ENCODE measurements around the gene MLNR.

MLNR gene

DNA sequence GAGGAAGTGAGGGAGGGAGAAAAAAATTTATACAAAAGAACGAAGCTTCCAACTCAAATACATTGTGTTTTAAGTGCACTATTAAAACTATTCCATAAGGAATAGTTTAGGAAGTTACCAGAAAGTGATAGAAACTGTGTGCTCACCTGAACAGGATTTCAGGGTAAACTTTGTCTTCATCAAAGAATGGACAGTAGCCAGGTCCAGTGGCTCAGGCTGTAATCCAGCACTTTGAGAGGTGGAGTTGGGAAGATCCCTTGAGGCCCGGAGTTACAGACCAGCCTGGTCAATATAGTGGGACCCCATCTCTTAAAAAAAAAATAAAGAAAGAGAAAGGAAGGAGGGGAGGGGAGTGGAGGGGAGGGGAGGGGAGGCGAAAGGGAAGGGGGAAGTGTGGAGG is 14.6 kb downstream of the MLNR start:
- DNase-seq: no peak

- DNase-seq: no peak
These were observed 15.8 kb downstream of the MLNR start for GRCh38 chr13:49235856-49236431.

DNA sequence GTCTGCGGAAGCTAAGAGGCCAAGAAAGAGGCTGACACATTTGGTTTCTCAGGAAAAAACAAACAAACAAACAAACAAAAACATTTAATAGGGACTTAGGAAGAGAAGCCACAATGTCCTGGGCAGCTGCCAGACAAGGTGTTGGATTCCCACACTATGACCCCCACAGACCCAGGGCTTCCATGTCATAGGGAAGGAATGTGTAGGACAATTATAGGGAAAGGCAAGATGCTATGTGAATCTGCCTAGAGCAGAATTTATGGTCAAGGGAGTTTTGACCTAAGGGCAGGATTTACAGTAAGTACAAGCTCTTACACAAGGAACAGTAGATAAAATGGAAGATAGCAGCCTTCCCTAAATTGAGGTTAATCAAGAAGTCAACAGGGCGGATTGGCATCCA is 18.5 kb downstream of the MLNR start:
- no peak for DNase-seq

- DNase-seq: no peak
These were observed 19.9 kb downstream of the MLNR start for GRCh38 chr13:49240017-49240416.

DNA sequence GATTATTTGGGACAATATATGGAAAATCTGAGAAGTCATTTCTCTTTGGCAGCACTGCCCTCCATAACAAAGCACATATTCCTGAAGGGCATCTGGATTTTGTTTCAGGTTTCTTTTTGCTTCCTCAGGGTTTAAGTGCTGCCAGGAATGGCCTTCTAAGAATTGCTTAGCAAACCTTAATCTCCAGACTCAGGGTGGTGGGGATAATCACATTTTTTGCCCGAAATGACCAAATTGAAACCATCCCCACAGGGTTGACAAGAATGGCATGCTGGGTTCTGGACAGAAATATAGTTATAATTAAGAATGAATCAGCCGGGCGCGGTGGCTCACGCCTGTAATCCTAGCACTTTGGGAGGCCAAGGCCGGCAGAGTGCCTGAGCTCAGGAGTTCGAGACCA is 21.2 kb downstream of the MLNR start:
- DNase-seq: no peak

- DNase-seq: no peak
These were observed 25.0 kb downstream of the MLNR start for GRCh38 chr13:49245101-49245500.

- DNase-seq: no peak
These were observed 26.9 kb downstream of the MLNR start for GRCh38 chr13:49246850-49247642.

DNA sequence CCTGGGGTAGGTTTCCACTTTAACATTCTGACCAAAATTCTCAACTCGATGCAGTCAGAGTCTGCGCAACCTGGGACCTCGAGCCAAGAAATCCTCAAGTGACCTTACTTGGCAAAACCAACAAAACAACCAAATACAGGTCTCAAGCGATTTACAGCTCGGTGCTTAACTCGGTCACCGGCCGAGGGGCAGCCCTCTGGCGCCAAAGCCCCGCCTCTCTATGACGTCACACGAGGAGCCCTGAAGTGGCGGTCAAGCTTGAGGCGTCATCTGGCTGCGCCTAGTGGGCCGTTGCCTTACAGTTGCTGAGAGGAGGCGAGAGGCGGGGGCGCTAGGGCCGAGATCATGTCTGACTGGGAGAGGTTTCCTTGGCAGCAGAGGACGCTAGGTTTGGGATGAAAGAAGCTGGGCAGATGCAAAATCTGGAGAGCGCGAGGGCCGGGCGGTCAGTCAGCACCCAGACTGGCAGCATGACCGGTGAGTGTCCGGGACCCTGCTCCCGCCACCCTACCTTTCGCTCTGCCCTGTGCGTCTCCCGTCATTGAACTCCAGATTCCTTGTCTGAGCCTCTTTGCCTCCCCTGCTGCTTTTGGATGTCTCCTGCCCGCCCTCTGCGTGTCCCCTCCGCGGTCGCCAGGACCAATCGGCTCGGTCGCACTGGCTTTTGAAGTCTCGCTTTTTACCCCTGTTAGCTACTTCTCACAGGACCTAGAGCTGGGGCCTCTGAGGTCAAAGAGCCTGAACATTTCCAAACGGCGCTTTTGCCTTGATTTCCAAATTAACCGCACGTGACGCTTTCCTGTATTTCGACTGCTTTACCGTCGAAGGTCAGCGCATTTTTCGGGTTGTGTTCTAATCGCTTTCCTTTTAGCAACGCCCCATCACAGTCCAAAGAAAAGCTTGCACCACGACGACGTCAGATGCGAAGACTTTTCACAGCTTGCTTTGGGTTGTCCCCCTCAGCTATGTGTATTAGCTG is 27.8 kb downstream of the MLNR start, which contains the start of gene CDADC1:
Gene CDADC1, plus strand, starts transcription at position 283 of the 979 bp plus-strand sequence. Its CDS starts 113 bp downstream, at position 396.
- peak; percentile 35 to 60 (median 54) for DNase-seq

- DNase-seq: no peak
These were observed 28.5 kb downstream of the MLNR start for GRCh38 chr13:49248622-49249002.

- DNase-seq: no peak
These were observed 31.2 kb downstream of the MLNR start for GRCh38 chr13:49251326-49251725.

DNA sequence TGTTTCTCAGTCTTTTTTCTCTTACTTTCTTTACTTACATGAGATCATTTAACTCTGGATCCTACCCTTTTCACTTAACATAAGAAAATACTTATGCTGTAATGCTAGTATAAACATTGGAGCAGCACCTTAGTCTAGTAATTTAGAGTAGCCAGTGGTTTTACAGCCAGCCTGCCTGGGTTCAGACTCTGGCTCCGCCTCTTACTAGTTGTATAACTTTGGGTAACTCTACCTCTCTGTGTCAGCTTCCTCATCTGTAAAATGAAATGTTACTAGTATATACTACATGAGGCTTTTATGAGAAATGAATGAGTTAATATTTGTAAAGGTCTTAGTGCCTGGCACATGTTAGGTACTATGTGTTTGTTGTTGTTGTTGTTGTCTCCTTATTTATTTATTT is 33.2 kb downstream of the MLNR start:
- no peak for DNase-seq

DNA sequence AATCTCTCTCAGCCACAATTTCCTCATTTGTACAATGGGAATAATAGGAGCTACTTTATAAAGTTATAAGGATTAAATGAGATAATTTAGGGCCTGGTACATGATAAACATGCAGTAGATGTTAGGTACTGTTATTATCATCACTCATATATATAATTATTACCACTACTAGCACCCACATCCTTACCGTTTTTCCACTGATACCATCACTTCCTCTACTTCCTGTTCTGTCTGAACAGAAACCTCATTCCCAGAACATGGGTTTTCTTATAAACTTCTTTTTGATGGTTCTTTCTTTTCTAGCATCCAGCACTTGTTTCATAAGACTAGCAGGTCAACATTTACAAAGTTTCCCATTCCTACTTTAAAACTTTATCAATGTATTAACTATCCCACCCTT is 33.9 kb downstream of the MLNR start:
- no peak for DNase-seq

DNA sequence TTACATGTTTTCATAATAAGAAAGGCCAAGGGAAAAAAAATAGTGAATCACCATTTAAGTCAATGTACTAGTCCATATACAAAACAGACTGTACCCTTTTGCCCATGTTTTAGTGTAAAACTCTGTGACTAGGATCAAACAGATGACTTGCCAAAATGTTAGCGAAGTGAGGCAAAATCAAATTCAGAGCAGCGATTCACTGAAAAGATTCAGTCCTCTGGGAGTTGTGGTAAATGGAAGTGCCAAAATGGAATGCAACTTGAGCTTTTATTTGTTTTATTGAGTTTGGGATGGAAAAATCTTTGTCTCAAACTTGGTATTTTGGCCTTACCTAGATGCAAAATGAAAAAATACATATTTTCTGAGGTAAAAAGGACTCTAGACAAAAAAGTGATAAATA is 36.7 kb downstream of the MLNR start:
- no peak for DNase-seq

- no peak for DNase-seq
These were observed 38.1 kb downstream of the MLNR start for GRCh38 chr13:49258089-49258796.

DNA sequence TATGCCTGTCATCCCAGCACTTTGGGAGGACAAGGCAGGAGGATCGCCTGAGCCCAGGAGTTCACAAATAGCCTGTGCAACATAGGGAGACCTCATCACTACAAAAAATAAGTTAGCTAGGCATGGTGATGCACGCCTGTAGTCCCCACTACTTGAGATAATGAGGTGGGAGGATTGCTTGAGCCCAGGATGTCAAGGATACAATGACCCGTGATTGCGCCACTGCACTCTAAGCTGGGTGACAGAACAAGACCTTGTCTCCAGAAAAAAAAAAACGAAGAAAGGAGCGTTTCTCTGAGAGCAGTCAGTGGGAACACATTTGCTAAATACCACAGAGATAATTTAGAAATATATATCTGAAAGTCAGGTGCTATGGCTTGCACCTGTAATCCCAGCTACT is 39.4 kb downstream of the MLNR start:
- no peak for DNase-seq

DNA sequence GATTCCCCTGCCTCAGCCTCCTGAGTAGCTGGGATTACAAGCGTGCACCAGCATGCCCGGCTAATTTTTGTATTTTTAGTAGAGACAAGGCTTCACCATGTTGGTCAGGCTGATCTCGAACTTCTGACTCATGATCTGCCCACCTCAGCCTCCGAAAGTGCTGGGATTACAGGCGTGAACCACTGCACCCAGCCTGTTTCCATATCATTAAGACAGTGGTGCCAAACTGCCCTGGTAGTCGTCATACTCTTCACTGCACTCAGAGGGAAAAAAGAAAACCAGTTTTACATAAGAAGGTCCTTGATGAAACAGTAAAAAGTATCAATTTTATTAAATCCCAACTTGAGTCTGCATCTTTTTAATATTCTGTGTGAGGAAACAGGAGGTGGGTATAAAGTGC is 42.5 kb downstream of the MLNR start:
- DNase-seq: no peak

DNA sequence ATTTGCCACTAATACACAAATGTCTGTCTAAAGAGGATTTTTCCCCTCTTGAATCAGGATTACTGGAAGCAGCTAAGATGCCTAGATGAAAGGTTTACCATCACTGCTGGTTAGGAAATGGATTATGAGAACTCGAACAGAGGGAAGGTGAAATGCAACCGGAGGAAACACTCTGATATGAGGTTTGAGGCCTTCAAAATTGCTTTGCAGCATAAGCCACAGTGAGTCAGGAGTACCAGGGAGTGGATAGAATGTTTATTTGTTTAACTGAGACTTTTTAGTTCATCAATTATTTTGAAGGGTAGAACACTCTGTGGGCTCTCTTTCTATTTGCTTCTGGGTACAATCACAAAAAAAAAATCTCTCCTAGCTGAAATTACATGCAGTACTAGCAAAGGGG is 45.7 kb downstream of the MLNR start:
- no peak for DNase-seq

- DNase-seq: no peak
These were observed 51.1 kb downstream of the MLNR start for GRCh38 chr13:49271264-49271663.

All from activated naive CD4-positive, alpha-beta T cell (primary cell).